GM12878 (cell line): ENCODE results near the gene KRTAP4-5. TPM values are rescaled to one million over a fixed set of nuclear protein-coding genes. Genes with fewer than 3 reads are reported as not detected.

Source experiments
- ATAC-seq: fragments of 200-7000 bp; cut with Tn5 transposase; 3 replicates; pipeline ENCODE4 v1.9.1; 2020; ENCODE audit warnings: mild to moderate bottlenecking, moderate library complexity
- BruUV-seq: library from RNA; stranded (reverse); fragments of 400-500 nt; replicated peaks from 2 replicates; lab custom pipeline; 2021; lab: Mats Ljungman, UMichigan
- CTCF ChIA-PET: fragments of 300-600 bp; sonication (Branson Sonifier 250); formaldehyde crosslinking; extraction: SDS; loops from one replicate; lab custom pipeline; 2021; ENCODE audit warnings: inconsistent platforms; lab: Yijun Ruan, JAX
- POLR2A ChIA-PET: fragments of 350-600 bp; formaldehyde crosslinking; extraction: SDS; loops from one replicate; lab custom pipeline; 2021; ENCODE audit warnings: inconsistent platforms; lab: Charles Lee
- RAD21 ChIA-PET: fragments of 300-600 bp; sonication (Branson Sonifier 250); formaldehyde crosslinking; loops from one replicate; lab custom pipeline; 2023; ENCODE audit warnings: antibody characterized with exemption; ENCODE audit not compliant: unreplicated experiment; lab: Charles Lee
- SMC1A ChIA-PET: fragments of 300-600 bp; sonication (Branson Sonifier 250); formaldehyde crosslinking; loops from one replicate; lab custom pipeline; 2023; ENCODE audit not compliant: unreplicated experiment, uncharacterized antibody; lab: Charles Lee
- DNase-seq: peaks from one replicate; pipeline ENCODE4 v3.0.0-alpha.2; 2011; ENCODE audit warnings: low read depth, low spot score
- FAIRE-seq: peaks from 3 replicates; lab custom pipeline; 2011; peaks lifted over from hg19 to GRCh38; lab: Jason Lieb, UNC
- H2AFZ ChIP-seq: 2 replicates; pipeline ENCODE4 v1.6.0; 2011; ENCODE audit warnings: low read depth, low read length, control low read depth; ENCODE audit not compliant: control insufficient read depth
- H3K27ac ChIP-seq: 2 replicates; pipeline ENCODE4 v1.5.1; 2011; ENCODE audit warnings: control low read depth; ENCODE audit not compliant: control insufficient read depth, insufficient read depth
- H3K27me3 ChIP-seq, 2 experiments: replicated peaks in 1 of 2; 2 replicates each; pipeline versions ENCODE4 v1.6.0 to v1.6.1; 2011; ENCODE audit warnings: low read length in 1 of 2; ENCODE audit not compliant: control insufficient read depth in 2 of 2, insufficient read depth in 2 of 2
- H3K36me3 ChIP-seq, 2 experiments: 2 replicates each; pipeline ENCODE4 v1.5.1; 2011; ENCODE audit warnings: low read length in 1 of 2; ENCODE audit not compliant: control insufficient read depth in 2 of 2, insufficient read depth in 2 of 2
- H3K4me1 ChIP-seq: 2 replicates; pipeline ENCODE4 v1.6.1; 2011; ENCODE audit warnings: mild to moderate bottlenecking, low read length, moderate library complexity, mixed read lengths; ENCODE audit not compliant: control insufficient read depth, insufficient read depth
- H3K4me2 ChIP-seq: 2 replicates; pipeline ENCODE4 v1.6.0; 2011; ENCODE audit warnings: control low read depth; ENCODE audit not compliant: control insufficient read depth, insufficient read depth
- H3K4me3 ChIP-seq: fragments of 200-600 bp; sonication (generic); 2 replicates; pipeline ENCODE4 v1.5.1; 2016
- H3K79me2 ChIP-seq: 2 replicates; pipeline ENCODE4 v1.6.0; 2011; ENCODE audit warnings: low read length; ENCODE audit not compliant: control insufficient read depth, insufficient read depth
- H3K9ac ChIP-seq: 2 replicates; pipeline ENCODE4 v1.8.0; 2011; ENCODE audit warnings: low read length, control low read depth, mixed read lengths; ENCODE audit not compliant: control insufficient read depth, insufficient read depth
- H3K9me3 ChIP-seq: replicated peaks from 3 replicates; pipeline ENCODE4 v1.5.1; 2011; ENCODE audit warnings: mild to moderate bottlenecking, low read length; ENCODE audit not compliant: control insufficient read depth, insufficient read depth
- H4K20me1 ChIP-seq: 2 replicates; pipeline ENCODE4 v1.6.0; 2011; ENCODE audit not compliant: control insufficient read depth, insufficient read depth
- ATF7 ChIP-seq: fragments of 450-650 bp; IDR thresholded peaks from 2 replicates; pipeline ENCODE4 v1.6.1; 2016; ENCODE audit warnings: low read depth, mild to moderate bottlenecking
- BCL11A ChIP-seq: IDR thresholded peaks from 2 replicates; pipeline ENCODE4 v1.6.1; 2011; ENCODE audit warnings: low read depth, low read length
- BMI1 ChIP-seq: fragments of 450-650 bp; IDR thresholded peaks from 2 replicates; pipeline ENCODE4 v1.6.1; 2016; ENCODE audit warnings: mild to moderate bottlenecking, moderate library complexity, borderline replicate concordance
- GABPA ChIP-seq: IDR thresholded peaks from 2 replicates; pipeline ENCODE4 v1.6.1; 2014; ENCODE audit warnings: antibody characterized with exemption, low read depth, mild to moderate bottlenecking, inconsistent platforms
- JUNB ChIP-seq: IDR thresholded peaks from 2 replicates; pipeline ENCODE4 v1.6.1; 2016; ENCODE audit warnings: antibody characterized with exemption, mild to moderate bottlenecking
- KLF5 ChIP-seq: fragments of 450-650 bp; IDR thresholded peaks from 2 replicates; pipeline ENCODE4 v1.6.1; 2014; ENCODE audit warnings: mild to moderate bottlenecking; ENCODE audit not compliant: partially characterized antibody
- MYB ChIP-seq: fragments of 150-350 bp; IDR thresholded peaks from 2 replicates; pipeline ENCODE4 v1.6.1; 2014; ENCODE audit warnings: mild to moderate bottlenecking, low read depth, low read length, borderline replicate concordance
- POLR2AphosphoS2 ChIP-seq: IDR thresholded peaks from 2 replicates; pipeline ENCODE4 v1.6.1; 2011; ENCODE audit warnings: low read depth, mild to moderate bottlenecking, low read length, improper control_type of control experiment, moderate library complexity
- WGBS: methylation state at CpG from one replicate; pipeline ENCODE4 v1.1.6; 2016; ENCODE audit warnings: low lambda C conversion rate; ENCODE audit not compliant: insufficient replicate concordance, insufficient coverage; ENCODE audit errors: missing lambda C conversion rate; 5-methylcytosine and 5-hydroxymethylcytosine counted together
- in situ Hi-C: fragments of 300-500 bp; cut with MboI; formaldehyde crosslinking; loops from 9 replicates; pipeline ENCODE4 v1.14.3; 2018; ENCODE audit warnings: mixed read lengths
- intact Hi-C: fragments of 100-400 bp; cut with micrococcal nuclease; formaldehyde crosslinking; loops from one replicate; pipeline ENCODE4 v1.14.2; 2022; ENCODE audit not compliant: unreplicated experiment
- polyA plus RNA-seq, 11 experiments: library from polyadenylated mRNA; depleted of rRNA in 4 of 11; unstranded in 6 of 11; stranded (reverse) in 5 of 11; fragments of >200 nt; fragmentation: Nextera tagmentation in 4 of 11; fragmentation: Illumina TruSeq in 1 of 11; extraction: Ambion mirVana in 4 of 11; extraction: Trizol in 1 of 11; gene quantifications; 1 replicate in 1 of 11; 2 replicates in 10 of 11; pipeline versions ENCODE4 v1.2.1 to v1.2.3, GENCODE V29; 2011 to 2016; ENCODE audit warnings: inconsistent platforms in 2 of 11, missing spikeins in 2 of 11, low read depth in 1 of 11
- total RNA-seq, 4 experiments: library from RNA; depleted of rRNA in 3 of 4; stranded (reverse); fragments of >200 nt in 3 of 4; fragmentation: Illumina TruSeq in 1 of 4; extraction: Trizol in 1 of 4; gene quantifications; 2 replicates each; pipeline versions ENCODE4 v1.2.1 to v1.2.3, GENCODE V29; 2013 to 2021
- TF ChIP-seq, protein P1 (sequence below): fragments of 450-650 bp; IDR thresholded peaks from 2 replicates; pipeline ENCODE4 v1.6.1; 2017; ENCODE audit warnings: mild to moderate bottlenecking, moderate library complexity
- TF ChIP-seq, protein P2 (sequence below): fragments of 450-650 bp; IDR thresholded peaks from 2 replicates; pipeline ENCODE4 v1.6.1; 2016; ENCODE audit warnings: mild to moderate bottlenecking
- TF ChIP-seq, protein P3 (sequence below): IDR thresholded peaks from 2 replicates; pipeline ENCODE4 v1.6.1; 2012; ENCODE audit warnings: low read length, inconsistent platforms

Gene KRTAP4-5
- total and polyA plus RNA-seq, 10 of the 15 experiments (the other 5 are each of a cell fraction or from before 2014, with no cell fraction given), result not detected

DNA sequence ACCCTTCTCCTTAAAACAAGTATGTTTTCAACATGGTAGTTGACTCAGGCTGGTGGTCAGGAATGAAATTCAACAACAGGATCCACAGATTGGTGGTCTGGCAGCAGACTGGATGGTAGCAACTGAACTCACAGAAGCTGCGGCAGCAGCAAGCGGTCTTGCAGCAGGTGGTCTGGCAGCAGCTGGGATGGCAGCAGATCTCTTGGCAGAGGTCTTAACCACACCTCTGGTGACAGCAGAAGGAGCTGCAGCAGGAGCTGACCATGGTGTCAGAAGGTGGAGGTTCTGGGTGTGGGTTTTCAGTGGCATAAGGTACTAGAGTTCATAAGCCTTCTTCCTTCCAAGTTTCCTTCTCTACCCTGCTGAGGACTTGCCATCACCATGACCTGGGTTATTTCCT, 37.2 kb upstream of the KRTAP4-5 start:
- WGBS, result 83% methylated on average over 2 of the region's 2 CpGs
- no peaks in the 10 kb centered on the region for H3K79me2 ChIP-seq
- H3K4me2 ChIP-seq, result no peak overlapping the region
- in situ Hi-C loops (loop anchor here (10.0 kb wide), 1 partner anchor 58 kb away; the partner anchor contains the start of gene KRTAP9-4), intact Hi-C loops (no loop called here)
- ChIA-PET POLR2A (no interaction called here), SMC1A (no interaction called here), CTCF (no interaction called here), RAD21 (interaction anchor here (1.0 kb wide), 1 partner anchor 476 kb away, joined by 4 read pairs; no protein-coding TSS in a partner anchor)
- no TSS peak for BruUV-seq
- H3K4me3 ChIP-seq, result no peak overlapping the region
- no peak overlapping the region for H3K9ac ChIP-seq
- H3K27me3 ChIP-seq, result no peaks in the 10 kb centered on the region
- H2AFZ ChIP-seq, result no peak overlapping the region
- H3K36me3 ChIP-seq, result no peaks in the 10 kb centered on the region
- FAIRE-seq (no peak), DNase-seq (no peak), ATAC-seq (no peak)
- H4K20me1 ChIP-seq, result no peaks in the 10 kb centered on the region
- no peak overlapping the region for H3K27ac ChIP-seq
- no peak for TF ChIP-seq KLF5
- no peaks in the 10 kb centered on the region for H3K4me1 ChIP-seq
- no peaks in the 10 kb centered on the region for H3K9me3 ChIP-seq

DNA sequence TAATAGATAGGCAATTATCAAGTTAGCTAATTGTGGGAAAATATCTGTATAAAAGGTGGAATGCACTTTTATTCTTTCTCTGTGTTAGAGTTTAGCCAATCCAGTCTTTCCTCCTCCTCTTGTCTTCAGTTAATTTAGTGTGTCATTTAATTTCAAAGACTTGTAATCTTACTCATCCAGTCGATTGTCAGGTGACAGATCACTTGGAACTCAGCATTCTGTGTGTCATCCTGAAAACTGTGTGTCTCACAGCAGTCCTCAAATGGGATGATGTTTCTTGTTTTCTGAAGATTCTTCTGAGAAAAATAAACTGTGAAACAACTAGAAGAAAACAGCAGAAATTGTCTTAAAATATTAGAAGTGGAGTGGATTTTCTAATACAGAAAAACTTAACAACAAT, 35.4 kb upstream of the KRTAP4-5 start:
- H3K9ac ChIP-seq, result no peak overlapping the region
- POLR2A ChIA-PET, result no interaction called here
- H3K27ac ChIP-seq, result no peak overlapping the region
- H3K36me3 ChIP-seq, result no peaks in the 10 kb centered on the region
- H2AFZ ChIP-seq, result no peak overlapping the region
- in situ Hi-C loops (loop anchor here (10.0 kb wide), 1 partner anchor 60 kb away; the partner anchor contains the start of gene KRTAP9-4), intact Hi-C loops (no loop called here)
- BruUV-seq, result no TSS peak
- H3K4me3 ChIP-seq, result no peak overlapping the region
- SMC1A ChIA-PET, result no interaction called here
- no peaks in the 10 kb centered on the region for H4K20me1 ChIP-seq
- CTCF ChIA-PET, result no interaction called here
- H3K4me1 ChIP-seq, result no peaks in the 10 kb centered on the region
- no peaks in the 10 kb centered on the region for H3K27me3 ChIP-seq
- FAIRE-seq (no peak), DNase-seq (no peak), ATAC-seq (no peak)
- TF ChIP-seq POLR2AphosphoS2 (no peak), BMI1 (no peak), BCL11A (no peak), GABPA (no peak), ATF7 (no peak), JUNB (no peak), MYB (no peak)
- TF ChIP-seq, protein P1, sequence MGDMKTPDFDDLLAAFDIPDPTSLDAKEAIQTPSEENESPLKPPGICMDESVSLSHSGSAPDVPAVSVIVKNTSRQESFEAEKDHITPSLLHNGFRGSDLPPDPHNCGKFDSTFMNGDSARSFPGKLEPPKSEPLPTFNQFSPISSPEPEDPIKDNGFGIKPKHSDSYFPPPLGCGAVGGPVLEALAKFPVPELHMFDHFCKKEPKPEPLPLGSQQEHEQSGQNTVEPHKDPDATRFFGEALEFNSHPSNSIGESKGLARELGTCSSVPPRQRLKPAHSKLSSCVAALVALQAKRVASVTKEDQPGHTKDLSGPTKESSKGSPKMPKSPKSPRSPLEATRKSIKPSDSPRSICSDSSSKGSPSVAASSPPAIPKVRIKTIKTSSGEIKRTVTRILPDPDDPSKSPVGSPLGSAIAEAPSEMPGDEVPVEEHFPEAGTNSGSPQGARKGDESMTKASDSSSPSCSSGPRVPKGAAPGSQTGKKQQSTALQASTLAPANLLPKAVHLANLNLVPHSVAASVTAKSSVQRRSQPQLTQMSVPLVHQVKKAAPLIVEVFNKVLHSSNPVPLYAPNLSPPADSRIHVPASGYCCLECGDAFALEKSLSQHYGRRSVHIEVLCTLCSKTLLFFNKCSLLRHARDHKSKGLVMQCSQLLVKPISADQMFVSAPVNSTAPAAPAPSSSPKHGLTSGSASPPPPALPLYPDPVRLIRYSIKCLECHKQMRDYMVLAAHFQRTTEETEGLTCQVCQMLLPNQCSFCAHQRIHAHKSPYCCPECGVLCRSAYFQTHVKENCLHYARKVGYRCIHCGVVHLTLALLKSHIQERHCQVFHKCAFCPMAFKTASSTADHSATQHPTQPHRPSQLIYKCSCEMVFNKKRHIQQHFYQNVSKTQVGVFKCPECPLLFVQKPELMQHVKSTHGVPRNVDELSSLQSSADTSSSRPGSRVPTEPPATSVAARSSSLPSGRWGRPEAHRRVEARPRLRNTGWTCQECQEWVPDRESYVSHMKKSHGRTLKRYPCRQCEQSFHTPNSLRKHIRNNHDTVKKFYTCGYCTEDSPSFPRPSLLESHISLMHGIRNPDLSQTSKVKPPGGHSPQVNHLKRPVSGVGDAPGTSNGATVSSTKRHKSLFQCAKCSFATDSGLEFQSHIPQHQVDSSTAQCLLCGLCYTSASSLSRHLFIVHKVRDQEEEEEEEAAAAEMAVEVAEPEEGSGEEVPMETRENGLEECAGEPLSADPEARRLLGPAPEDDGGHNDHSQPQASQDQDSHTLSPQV, result no peak
- TF ChIP-seq, protein P2, sequence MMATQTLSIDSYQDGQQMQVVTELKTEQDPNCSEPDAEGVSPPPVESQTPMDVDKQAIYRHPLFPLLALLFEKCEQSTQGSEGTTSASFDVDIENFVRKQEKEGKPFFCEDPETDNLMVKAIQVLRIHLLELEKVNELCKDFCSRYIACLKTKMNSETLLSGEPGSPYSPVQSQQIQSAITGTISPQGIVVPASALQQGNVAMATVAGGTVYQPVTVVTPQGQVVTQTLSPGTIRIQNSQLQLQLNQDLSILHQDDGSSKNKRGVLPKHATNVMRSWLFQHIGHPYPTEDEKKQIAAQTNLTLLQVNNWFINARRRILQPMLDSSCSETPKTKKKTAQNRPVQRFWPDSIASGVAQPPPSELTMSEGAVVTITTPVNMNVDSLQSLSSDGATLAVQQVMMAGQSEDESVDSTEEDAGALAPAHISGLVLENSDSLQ, result no peak
- TF ChIP-seq, protein P3, sequence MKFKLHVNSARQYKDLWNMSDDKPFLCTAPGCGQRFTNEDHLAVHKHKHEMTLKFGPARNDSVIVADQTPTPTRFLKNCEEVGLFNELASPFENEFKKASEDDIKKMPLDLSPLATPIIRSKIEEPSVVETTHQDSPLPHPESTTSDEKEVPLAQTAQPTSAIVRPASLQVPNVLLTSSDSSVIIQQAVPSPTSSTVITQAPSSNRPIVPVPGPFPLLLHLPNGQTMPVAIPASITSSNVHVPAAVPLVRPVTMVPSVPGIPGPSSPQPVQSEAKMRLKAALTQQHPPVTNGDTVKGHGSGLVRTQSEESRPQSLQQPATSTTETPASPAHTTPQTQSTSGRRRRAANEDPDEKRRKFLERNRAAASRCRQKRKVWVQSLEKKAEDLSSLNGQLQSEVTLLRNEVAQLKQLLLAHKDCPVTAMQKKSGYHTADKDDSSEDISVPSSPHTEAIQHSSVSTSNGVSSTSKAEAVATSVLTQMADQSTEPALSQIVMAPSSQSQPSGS, result no peak
- WGBS, result 0% methylated on average over 1 of the region's 1 CpG
- H3K4me2 ChIP-seq, result no peak overlapping the region
- no peaks in the 10 kb centered on the region for H3K79me2 ChIP-seq
- RAD21 ChIA-PET, result no interaction called here
- no peaks in the 10 kb centered on the region for H3K9me3 ChIP-seq
